Measurements from ENCODE around the gene AKR1B1.

The AKR1B1 gene

GRCh38 chr7:134468475-134468874 is 9.6 kb upstream of the AKR1B1 start:
- no peak for DNase-seq

GRCh38 chr7:134468054-134468453 is 9.2 kb upstream of the AKR1B1 start:
- DNase-seq = no peak

GRCh38 chr7:134465491-134465890 is 6.6 kb upstream of the AKR1B1 start:
- no peak for DNase-seq

- no peak for DNase-seq
These were observed 5.6 kb upstream of the AKR1B1 start for GRCh38 chr7:134464496-134464895.

- DNase-seq = no peak
These were observed 4.9 kb upstream of the AKR1B1 start for GRCh38 chr7:134463751-134464150.

GRCh38 chr7:134462337-134462925 is 3.5 kb upstream of the AKR1B1 start:
- DNase-seq = no peak

- DNase-seq = no peak
These were observed 3.0 kb upstream of the AKR1B1 start for GRCh38 chr7:134461916-134462315.

GRCh38 chr7:134459981-134460380 is 1.1 kb upstream of the AKR1B1 start:
- no peak for DNase-seq

GRCh38 chr7:134458341-134458805 is 527 bp downstream of the AKR1B1 start:
- peak; percentile 25 for DNase-seq

- DNase-seq = no peak
These were observed 1.7 kb downstream of the AKR1B1 start for GRCh38 chr7:134457210-134457609.

- DNase-seq = no peak
These were observed 4.6 kb downstream of the AKR1B1 start for GRCh38 chr7:134454277-134454676.

GRCh38 chr7:134453518-134453917 is 5.4 kb downstream of the AKR1B1 start:
- DNase-seq = no peak

GRCh38 chr7:134452991-134453473 is 5.9 kb downstream of the AKR1B1 start:
- DNase-seq = no peak

GRCh38 chr7:134452419-134452838 is 6.5 kb downstream of the AKR1B1 start:
- no peak for DNase-seq

- DNase-seq = no peak
These were observed 7.2 kb downstream of the AKR1B1 start for GRCh38 chr7:134451656-134452055.

- DNase-seq = no peak
These were observed 8.5 kb downstream of the AKR1B1 start for GRCh38 chr7:134450294-134451000.

- no peak for DNase-seq
These were observed 9.2 kb downstream of the AKR1B1 start for GRCh38 chr7:134449680-134450079.

- DNase-seq = no peak
These were observed 10.3 kb downstream of the AKR1B1 start for GRCh38 chr7:134448356-134449229.

GRCh38 chr7:134447383-134447782 is 11.5 kb downstream of the AKR1B1 start:
- DNase-seq = no peak

- DNase-seq = no peak
These were observed 12.0 kb downstream of the AKR1B1 start for GRCh38 chr7:134446923-134447322.

GRCh38 chr7:134446446-134446845 is 12.5 kb downstream of the AKR1B1 start:
- DNase-seq = no peak

- no peak for DNase-seq
These were observed 14.0 kb downstream of the AKR1B1 start for GRCh38 chr7:134444961-134445315.

- DNase-seq = no peak
These were observed 14.5 kb downstream of the AKR1B1 start for GRCh38 chr7:134444198-134444960.

Data from effector CD4-positive, alpha-beta T cell (primary cell).